ENCODE measurements around the gene SELENOS.

The SELENOS gene

DNA sequence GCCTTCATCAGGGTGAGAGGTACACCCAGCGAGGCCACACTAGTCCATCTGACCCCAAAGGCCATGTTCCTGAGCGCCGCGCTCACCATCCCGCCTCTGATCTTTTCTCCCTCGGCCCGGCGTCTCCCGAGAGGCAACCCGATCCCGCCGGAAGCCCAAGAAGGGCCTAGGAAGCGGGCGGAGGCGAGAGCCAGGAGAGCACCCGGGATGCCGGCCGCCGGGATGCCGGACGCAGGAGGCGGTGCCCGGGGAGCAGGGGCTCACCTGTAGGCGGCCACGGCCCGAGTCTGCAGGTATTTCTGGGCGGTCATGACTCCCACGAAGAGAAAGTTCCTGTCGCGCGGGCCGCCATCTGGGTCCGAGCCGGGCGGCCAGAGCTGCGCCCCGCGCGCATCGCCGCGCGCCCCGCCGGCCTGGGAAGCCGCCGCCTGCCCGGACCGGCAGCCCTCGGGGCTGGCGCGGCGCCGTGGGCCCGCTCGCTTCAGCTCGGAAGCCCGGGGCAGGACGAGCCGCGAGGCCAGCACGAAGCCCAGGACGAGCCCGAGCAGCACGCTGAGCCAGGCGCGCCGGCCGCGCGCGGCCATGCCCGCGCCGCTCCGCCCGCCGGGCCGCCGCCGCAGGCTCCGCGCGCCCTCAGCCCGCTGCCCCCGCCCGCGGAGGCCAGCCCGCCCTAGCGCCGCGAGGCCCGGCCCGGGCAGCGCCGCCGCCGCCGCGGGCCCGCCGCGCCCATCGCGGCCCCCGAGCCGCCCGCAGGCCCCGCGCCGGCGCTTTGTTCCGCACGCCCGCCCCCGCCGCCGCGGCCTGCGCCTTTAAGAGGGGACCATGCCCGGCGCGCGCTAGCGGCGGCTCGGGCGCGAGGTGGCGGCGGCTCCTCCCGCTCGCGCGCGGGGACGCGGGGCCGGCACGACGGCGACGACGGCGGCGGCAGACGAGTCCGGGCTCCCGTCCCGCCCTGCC lies 26.1 kb downstream of the SELENOS start:
- DNase-seq = peak; percentile 46

- DNase-seq = peak; percentile 72
Observed at GRCh38 chr15:101250341-101250831, 26.9 kb downstream of the SELENOS start.

DNA sequence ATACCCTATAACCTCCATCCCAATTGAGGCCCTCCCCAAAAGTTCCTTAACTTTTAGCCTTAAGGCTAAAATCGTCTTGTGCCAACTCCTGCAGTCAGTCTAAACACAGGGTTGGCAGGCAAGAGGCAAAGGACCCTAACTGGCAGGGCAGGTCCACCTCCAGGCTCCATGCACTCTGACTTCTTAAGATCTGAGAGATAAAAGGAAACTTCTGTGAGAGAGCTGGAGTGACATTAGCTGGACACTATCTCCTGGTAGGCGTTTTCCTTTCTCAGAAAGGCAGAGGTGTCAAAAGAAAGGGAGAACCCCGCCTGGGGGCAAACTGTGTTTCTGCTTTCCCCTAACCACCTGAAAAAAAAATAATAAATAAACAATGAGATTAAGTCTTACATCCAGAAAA lies 29.0 kb downstream of the SELENOS start:
- no peak for DNase-seq

DNA sequence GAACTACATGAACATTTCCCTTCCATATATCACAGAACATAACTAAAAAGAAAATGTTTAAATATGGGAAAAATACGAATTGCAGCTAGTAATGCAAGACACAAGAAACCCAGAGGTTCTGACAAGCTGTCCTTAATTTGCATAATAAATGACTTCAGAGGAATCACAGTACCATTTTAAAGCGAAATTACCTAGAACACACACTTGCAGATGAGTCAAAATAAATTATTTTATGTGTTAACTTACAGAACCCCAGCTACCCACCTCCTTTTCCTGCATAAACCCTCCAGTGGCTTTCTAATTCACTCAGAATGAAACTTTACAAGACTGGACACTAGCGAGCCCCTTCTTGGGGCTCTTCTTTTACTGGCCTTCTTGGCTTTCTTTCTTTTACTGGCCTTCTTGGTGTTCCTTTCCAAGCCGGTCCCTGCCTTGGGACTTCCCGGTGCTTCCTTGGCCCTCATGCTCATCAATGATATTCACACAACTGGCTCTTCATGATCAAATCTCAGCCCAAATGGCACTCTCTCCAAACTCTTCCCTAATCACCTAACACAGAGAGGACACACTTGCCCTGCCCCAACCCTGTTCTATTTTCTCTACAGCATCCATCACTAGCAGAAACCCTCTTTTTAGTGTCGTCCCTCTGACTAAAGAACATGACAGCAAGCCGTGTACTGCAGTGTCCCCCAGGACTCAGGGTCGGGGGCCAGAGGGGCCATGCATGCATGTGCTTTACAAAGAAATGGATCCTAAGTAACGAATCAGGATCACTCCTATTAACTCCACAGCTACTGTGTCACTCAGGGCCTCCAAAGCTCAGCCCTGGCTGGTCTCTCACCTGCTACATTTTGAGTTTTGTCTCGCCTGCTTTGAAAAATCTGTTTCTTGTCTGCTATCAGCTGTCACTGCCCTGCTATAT lies 30.2 kb downstream of the SELENOS start:
- DNase-seq = no peak

DNA sequence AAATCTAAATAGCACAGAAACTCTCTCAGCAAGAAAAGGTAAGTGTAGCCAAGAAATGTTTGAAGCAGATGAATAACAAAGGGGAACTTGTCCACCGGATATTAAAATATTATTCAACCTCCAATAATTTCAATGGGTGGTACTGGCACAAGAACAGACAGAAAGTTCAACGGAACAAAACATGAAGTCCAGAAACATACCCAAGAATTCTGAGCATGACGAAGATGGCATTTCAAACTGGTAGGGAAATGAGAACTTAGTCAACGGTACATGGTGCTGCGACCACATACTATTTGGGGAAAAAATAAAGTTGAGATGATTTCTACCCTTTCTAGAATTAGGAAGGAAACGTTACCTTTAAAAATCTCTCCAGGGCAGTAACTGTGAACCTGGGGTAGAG lies 30.9 kb downstream of the SELENOS start:
- DNase-seq = no peak

- no peak for DNase-seq
Observed at GRCh38 chr15:101244889-101245668, 32.2 kb downstream of the SELENOS start.

GRCh38 chr15:101244036-101244781 lies 33.1 kb downstream of the SELENOS start:
- no peak for DNase-seq

- DNase-seq = no peak
Observed at GRCh38 chr15:101243420-101243819, 33.9 kb downstream of the SELENOS start.

- DNase-seq = no peak
Observed at GRCh38 chr15:101242999-101243336, 34.3 kb downstream of the SELENOS start.

DNA sequence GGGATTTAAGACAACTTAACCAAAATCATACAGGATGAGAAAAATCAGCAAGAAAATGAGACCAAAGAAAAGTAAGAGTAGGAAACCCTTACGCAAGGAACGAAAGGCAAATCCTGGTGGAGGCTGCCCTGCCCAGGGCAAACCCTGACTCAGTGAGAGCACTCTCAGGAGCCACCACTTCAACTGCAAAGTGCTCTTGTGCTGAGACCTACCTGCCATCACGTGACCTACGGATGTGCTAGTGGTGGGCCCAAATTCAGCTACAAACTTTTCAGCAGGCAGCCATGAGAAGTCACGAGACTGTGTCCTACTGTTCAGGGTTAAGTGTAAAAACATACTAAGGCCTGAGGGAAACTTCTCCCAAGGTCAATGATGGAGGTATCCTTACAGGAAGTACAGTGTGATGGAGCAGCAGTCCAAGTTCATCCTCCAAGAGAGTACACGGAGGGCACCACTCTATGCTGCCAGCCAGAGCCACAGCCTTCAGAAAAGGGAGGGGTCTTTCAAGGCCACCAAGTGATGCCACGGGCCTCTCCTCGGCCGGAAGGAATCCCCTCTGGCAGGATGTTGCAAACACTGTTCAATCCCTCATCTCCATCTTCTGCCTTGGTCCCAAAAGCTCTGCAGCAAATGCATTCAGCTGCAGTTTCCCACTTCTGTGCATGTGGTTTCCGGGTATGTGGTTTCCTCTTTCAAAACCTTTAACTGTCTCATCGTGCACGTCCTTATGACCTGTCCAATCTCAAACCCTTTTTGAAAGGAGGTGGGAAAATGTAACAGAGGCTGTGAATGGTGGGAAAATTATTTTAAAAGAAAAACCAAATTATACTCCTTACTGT lies 34.9 kb downstream of the SELENOS start:
- DNase-seq = peak; percentile 51

- DNase-seq = no peak
Observed at GRCh38 chr15:101240358-101240757, 36.9 kb downstream of the SELENOS start.

DNA sequence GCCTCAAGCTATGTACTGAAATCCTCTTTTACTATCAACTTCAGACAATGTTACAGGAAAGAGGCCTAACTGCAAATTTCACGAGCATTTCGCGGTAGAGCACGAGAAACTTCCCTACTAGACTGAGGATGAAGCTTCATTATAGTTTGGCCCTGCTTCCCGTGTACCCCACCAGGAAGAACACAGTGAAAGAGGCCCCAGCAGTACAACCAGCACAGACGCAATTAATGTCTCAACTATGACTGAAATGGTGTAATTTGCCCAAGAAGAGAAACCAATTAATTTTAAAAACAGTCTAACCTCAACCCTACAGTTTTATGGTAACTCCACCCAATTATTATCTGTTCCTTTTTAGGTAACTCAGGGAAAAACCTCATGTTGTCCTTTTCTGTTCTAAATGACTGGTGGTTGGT lies 37.6 kb downstream of the SELENOS start:
- no peak for DNase-seq

DNA sequence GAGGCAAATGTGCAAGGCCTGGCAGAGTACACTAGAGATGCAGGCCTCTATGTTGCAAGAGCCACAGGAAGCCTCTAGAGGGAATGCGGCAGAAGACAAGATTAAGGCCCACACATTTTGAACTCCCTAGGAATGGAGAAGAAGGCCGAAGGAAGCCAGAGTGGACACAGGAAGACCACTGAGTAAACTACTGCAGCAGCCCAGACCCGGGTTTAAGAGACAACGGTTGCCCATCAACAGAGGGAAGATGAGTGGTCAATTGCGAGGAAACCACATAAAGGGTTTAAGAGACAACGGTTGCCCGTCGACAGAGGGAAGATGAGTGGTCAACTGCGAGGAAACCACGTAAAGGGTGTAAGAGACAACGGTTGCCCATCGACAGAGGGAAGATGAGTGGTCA lies 40.0 kb downstream of the SELENOS start:
- DNase-seq = no peak

DNA sequence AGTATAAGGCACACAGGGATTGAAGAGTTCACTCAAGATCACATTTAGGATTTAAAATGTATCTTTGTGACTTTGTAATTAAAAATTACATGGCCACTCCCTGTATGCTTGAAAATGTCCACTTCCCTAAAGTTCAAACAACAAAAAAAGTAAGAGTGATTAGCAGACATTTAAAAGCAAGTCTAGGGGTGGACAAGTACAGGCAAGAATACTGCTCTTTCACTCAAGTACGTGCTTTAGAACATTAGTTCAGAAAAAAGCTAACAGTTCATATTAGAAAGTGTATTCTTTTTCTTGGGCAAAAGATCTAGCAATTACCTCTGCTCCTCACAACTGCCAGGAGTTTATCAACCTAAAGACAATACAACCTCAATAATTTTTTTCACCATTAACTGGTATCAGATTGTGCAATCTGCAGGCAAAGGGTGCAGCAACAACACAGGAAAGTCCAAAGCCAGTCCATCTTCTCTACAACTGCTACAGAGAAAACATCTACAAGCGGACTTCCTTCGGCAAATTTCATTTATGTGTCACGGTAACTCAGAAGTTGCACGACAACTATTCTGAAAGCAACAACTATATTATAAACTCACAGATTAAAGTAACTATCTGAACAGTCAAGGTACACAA lies 43.5 kb downstream of the SELENOS start:
- no peak for DNase-seq

- DNase-seq = no peak
Observed at GRCh38 chr15:101232677-101233076, 44.6 kb downstream of the SELENOS start.

- no peak for DNase-seq
Observed at GRCh38 chr15:101228313-101228712, 49.0 kb downstream of the SELENOS start.

GRCh38 chr15:101225658-101226057 lies 51.6 kb downstream of the SELENOS start:
- no peak for DNase-seq
